Esophagus muscularis mucosa (tissue), 3 donors: ENCODE data around the gene TAP1.

Source experiments
- POLR2A ChIP-seq: fragments of 450-650 bp; IDR thresholded peaks from one replicate; pipeline ENCODE4 v1.6.1; 2017; ENCODE audit warnings: antibody characterized with exemption, moderate library complexity, mild to moderate bottlenecking, low read depth
- POLR2AphosphoS5 ChIP-seq, 2 donors: sonication (generic); formaldehyde crosslinking; IDR thresholded peaks; one replicate each; pipeline ENCODE4 v1.6.1; 2017; ENCODE audit warnings: antibody characterized with exemption in 2 of 2
- TF ChIP-seq, protein P1 (sequence below), 3 experiments: fragments of 200-600 bp in 2 of 3; fragments of 450-650 bp in 1 of 3; sonication (generic) in 2 of 3; IDR thresholded peaks; one replicate each; pipeline ENCODE4 v1.5.1; 2017 to 2019; ENCODE audit warnings: antibody characterized with exemption in 3 of 3, mild to moderate bottlenecking in 2 of 3, moderate library complexity in 1 of 3

DNA sequence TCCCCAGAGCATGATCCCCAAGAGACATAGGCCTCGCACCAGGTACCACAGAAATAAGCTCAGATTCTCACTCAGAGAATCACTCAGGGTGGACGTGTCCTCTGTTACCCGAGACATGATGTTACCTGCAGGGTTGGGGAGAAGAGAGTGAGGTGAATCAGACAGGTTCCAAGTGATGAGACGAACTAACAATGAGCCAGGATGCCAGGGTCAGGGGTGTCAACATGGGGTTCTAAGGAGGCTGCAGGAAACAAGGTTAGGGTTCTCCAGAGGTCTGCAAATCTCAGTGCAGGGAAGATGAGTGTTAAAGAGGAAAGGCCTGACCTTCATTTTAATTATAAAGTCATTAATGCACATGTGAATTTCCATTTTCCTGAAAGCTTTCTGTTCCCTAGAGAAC, 2.5 kb downstream of the TAP1 start:
- TF ChIP-seq POLR2A (no peak), POLR2AphosphoS5 (IDR thresholded peaks at IDR 0.05) (no peak)
- TF ChIP-seq, protein P1, sequence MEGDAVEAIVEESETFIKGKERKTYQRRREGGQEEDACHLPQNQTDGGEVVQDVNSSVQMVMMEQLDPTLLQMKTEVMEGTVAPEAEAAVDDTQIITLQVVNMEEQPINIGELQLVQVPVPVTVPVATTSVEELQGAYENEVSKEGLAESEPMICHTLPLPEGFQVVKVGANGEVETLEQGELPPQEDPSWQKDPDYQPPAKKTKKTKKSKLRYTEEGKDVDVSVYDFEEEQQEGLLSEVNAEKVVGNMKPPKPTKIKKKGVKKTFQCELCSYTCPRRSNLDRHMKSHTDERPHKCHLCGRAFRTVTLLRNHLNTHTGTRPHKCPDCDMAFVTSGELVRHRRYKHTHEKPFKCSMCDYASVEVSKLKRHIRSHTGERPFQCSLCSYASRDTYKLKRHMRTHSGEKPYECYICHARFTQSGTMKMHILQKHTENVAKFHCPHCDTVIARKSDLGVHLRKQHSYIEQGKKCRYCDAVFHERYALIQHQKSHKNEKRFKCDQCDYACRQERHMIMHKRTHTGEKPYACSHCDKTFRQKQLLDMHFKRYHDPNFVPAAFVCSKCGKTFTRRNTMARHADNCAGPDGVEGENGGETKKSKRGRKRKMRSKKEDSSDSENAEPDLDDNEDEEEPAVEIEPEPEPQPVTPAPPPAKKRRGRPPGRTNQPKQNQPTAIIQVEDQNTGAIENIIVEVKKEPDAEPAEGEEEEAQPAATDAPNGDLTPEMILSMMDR (IDR thresholded peaks at IDR 0.05), result no peak
